HEK293T (cell line): ENCODE data around the gene PLBD2.

ENCODE experiments used
- FOXM1 ChIP-seq: fragments of 450-650 bp; IDR thresholded peaks from 2 replicates; pipeline ENCODE4 v1.6.1; 2017; ENCODE audit warnings: mild to moderate bottlenecking, borderline replicate concordance
- LEF1 ChIP-seq: fragments of 450-650 bp; IDR thresholded peaks from 2 replicates; pipeline ENCODE4 v1.6.1; 2017; ENCODE audit warnings: mild to moderate bottlenecking, borderline replicate concordance
- SP1 ChIP-seq: fragments of 450-650 bp; IDR thresholded peaks from 2 replicates; pipeline ENCODE4 v1.6.1; 2017
- ZNF384 ChIP-seq: fragments of 450-650 bp; IDR thresholded peaks from 2 replicates; pipeline ENCODE4 v1.6.1; 2016

DNA sequence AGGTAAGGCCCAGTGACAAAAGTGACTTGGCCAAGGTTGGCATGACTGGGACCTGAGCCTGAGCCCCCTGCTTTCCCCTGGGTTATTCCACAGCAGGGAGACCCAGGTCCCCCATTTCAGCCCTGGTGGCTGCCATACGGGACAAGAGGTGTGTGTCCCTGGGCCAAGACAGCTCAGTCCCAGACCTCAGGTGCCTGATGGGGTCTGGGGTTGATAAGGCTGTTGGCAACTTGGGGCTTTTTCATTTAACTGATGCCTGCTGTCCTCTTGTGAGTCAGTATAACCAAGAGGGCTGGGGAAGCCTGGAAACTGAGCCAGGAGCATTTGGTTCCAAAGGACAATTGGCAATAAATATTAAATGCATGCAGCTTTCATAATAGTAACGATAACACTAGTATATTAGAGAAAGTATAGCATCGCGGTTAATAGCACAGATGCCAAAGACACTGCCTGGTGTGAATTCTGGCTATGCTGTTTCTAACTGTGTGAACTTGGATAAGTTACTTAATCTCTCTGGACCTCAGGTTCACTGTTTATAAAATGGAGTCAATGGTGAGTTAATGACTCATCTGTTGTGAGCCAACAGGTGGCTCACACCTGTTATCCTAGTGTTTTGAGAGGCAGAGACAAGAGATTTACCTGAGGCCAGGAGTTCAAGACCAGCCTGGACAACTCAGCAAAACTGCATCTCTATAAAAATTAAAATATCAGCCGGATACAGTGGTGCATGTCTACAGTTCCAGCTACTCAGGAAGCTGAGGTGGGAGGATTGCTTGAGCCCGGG lies 64.7 kb downstream of the PLBD2 start:
- no peak for TF ChIP-seq FOXM1
- no peak for TF ChIP-seq LEF1
- no peak for TF ChIP-seq SP1
- no peak for TF ChIP-seq ZNF384
